T-helper 1 cell treated with Interleukin-12 subunit alpha and Interleukin-12 subunit beta and Interleukin-4 antibody, amounts not matched to agents 30 ng/mL and 1 ng/mL, for 36 hours (primary cell): ENCODE results near the gene KLHL40. TPM values are rescaled to one million over a fixed set of nuclear protein-coding genes. Genes with fewer than 3 reads are reported as not detected.

Experiments used
- intact Hi-C: fragments of 100-400 bp; cut with micrococcal nuclease; formaldehyde crosslinking; loops from one replicate; pipeline ENCODE4 v1.15.1; 2024
- total RNA-seq: library from RNA; stranded (reverse); gene quantifications from 2 replicates; pipeline ENCODE4 v1.2.3, GENCODE V29; 2022

KLHL40 gene
- total RNA-seq, 1 donor from 2014 or later, result not detected

- intact Hi-C loops, result no loop called here
These were observed 4.2 kb downstream of the KLHL40 start for GRCh38 chr3:42689421-42690014.

- intact Hi-C loops, result no loop called here
These were observed 4.9 kb downstream of the KLHL40 start for GRCh38 chr3:42690191-42690590.

- intact Hi-C loops, result no loop called here
These were observed 5.7 kb downstream of the KLHL40 start for GRCh38 chr3:42690766-42691680.

- intact Hi-C loops, result no loop called here
These were observed 6.7 kb downstream of the KLHL40 start for GRCh38 chr3:42691816-42692666.

GRCh38 chr3:42692667-42693529, 7.6 kb downstream of the KLHL40 start:
- intact Hi-C loops, result no loop called here

GRCh38 chr3:42693530-42693930, 8.2 kb downstream of the KLHL40 start:
- intact Hi-C loops, result no loop called here

- intact Hi-C loops, result no loop called here
These were observed 9.0 kb downstream of the KLHL40 start for GRCh38 chr3:42694366-42694765.

- intact Hi-C loops, result no loop called here
These were observed 11.3 kb downstream of the KLHL40 start for GRCh38 chr3:42696356-42697288.

- intact Hi-C loops, result no loop called here
These were observed 12.1 kb downstream of the KLHL40 start for GRCh38 chr3:42697289-42698051.

- intact Hi-C loops, result no loop called here
These were observed 13.0 kb downstream of the KLHL40 start for GRCh38 chr3:42698216-42698910.

- intact Hi-C loops, result no loop called here
These were observed 13.5 kb downstream of the KLHL40 start for GRCh38 chr3:42698911-42699230.

GRCh38 chr3:42699511-42699971, 14.2 kb downstream of the KLHL40 start:
- intact Hi-C loops, result no loop called here

GRCh38 chr3:42700366-42701288, 15.3 kb downstream of the KLHL40 start:
- intact Hi-C loops, result loop anchor here (1.0 kb wide), 1 partner anchor 62 kb away; no protein-coding TSS in a partner anchor

GRCh38 chr3:42701371-42702065, 16.2 kb downstream of the KLHL40 start:
- intact Hi-C loops, result loop anchor here (1.0 kb wide), 1 partner anchor 63 kb away; no protein-coding TSS in a partner anchor

- intact Hi-C loops, result no loop called here
These were observed 17.0 kb downstream of the KLHL40 start, which contains the start of gene HHATL for GRCh38 chr3:42702066-42702951. Gene HHATL, minus strand, starts transcription at chr3:42702798. Its CDS starts 1,972 bp downstream, at chr3:42700826.
